ENCODE results near the gene RETSAT.

The RETSAT gene

GRCh38 chr2:85308201-85308600 lies 46.1 kb downstream of the RETSAT start:
- H3K36me3 ChIP-seq (ENCODE audit: control insufficient read depth in 1 of 2, insufficient read depth in 2 of 2, low read depth in 1 of 2, low read length in 2 of 2) = peaks cover 47 to 60% of the 10 kb centered on the region in 2 experiments
- no peak overlapping the region for H3K27ac ChIP-seq (ENCODE audit: low read length, poor library complexity, severe bottlenecking)
- H2BK12ac ChIP-seq (ENCODE audit: low read length in 2 of 2) = no peak overlapping the region
- H2BK5ac ChIP-seq (ENCODE audit: low read depth, low read length, poor library complexity, severe bottlenecking) = no peak overlapping the region
- H4K91ac ChIP-seq (ENCODE audit: low read length) = no peak overlapping the region
- no peak overlapping the region for H3K4me3 ChIP-seq (ENCODE audit: insufficient read depth in 1 of 2, low read depth in 1 of 2, low read length in 2 of 2)
- H3K4me1 ChIP-seq (ENCODE audit: control insufficient read depth, insufficient read depth, low read depth, low read length) = peaks cover 19% of the 10 kb centered on the region
- no peak overlapping the region for H2BK120ac ChIP-seq (ENCODE audit: low read depth, low read length)
- H3K23ac ChIP-seq (ENCODE audit: low read length in 2 of 2) = no peak overlapping the region
- no peak overlapping the region for H3K4ac ChIP-seq (ENCODE audit: low read depth in 1 of 2, low read length in 2 of 2)
- H4K8ac ChIP-seq (ENCODE audit: low read length) = no peak overlapping the region
- no peaks in the 10 kb centered on the region for H3K27me3 ChIP-seq (ENCODE audit: control insufficient read depth in 1 of 2, insufficient read depth in 1 of 2, low read length in 2 of 2)
- H2AK5ac ChIP-seq (ENCODE audit: low read length, severe bottlenecking) = no peak overlapping the region
- no peak for DNase-seq
- H3K9me3 ChIP-seq (ENCODE audit: control insufficient read depth, low read length) = no peaks in the 10 kb centered on the region
- 97% methylated on average over 6 of the region's 6 CpGs for WGBS
- no peak overlapping the region for H3K9ac ChIP-seq (ENCODE audit: low read length)
- no peak overlapping the region for H3K4me2 ChIP-seq (ENCODE audit: low read length, poor library complexity, severe bottlenecking)
- H2BK15ac ChIP-seq (ENCODE audit: low read depth, poor library complexity, severe bottlenecking) = no peak overlapping the region
- no peak overlapping the region for H2AFZ ChIP-seq (ENCODE audit: low read depth, low read length)
- no peak overlapping the region for H3K14ac ChIP-seq (ENCODE audit: low read length in 2 of 2)
- no peaks in the 10 kb centered on the region for H3K79me1 ChIP-seq (replicated peaks; ENCODE audit: low read length, poor library complexity, severe bottlenecking)
- no peak overlapping the region for H3K18ac ChIP-seq (ENCODE audit: low read depth in 1 of 2, low read length in 2 of 2)

- H2BK120ac ChIP-seq (ENCODE audit: low read depth, low read length) = no peak overlapping the region
- WGBS = 91% methylated on average over 8 of the region's 9 CpGs
These were observed 46.8 kb downstream of the RETSAT start for GRCh38 chr2:85307527-85307897.

GRCh38 chr2:85303780-85304531 lies 50.4 kb downstream of the RETSAT start:
- DNase-seq = no peak
- Histone ChIP-seq H3K14ac (ENCODE audit: low read length in 2 of 2) (no peak overlapping the region), H2AFZ (ENCODE audit: low read depth, low read length) (no peak overlapping the region), H3K27me3 (ENCODE audit: control insufficient read depth in 1 of 2, insufficient read depth in 1 of 2, low read length in 2 of 2) (no peaks in the 10 kb centered on the region), H3K79me1 (replicated peaks; ENCODE audit: low read length, poor library complexity, severe bottlenecking) (no peaks in the 10 kb centered on the region), H4K8ac (ENCODE audit: low read length) (peak overlapping the region; percentile 24), H3K18ac (ENCODE audit: low read depth in 1 of 2, low read length in 2 of 2) (no peak overlapping the region), H3K4ac (ENCODE audit: low read depth in 1 of 2, low read length in 2 of 2) (no peak overlapping the region), H3K23ac (ENCODE audit: low read length in 2 of 2) (no peak overlapping the region), H2BK120ac (ENCODE audit: low read depth, low read length) (no peak overlapping the region), H4K91ac (ENCODE audit: low read length) (no peak overlapping the region), H2BK12ac (ENCODE audit: low read length in 2 of 2) (no peak overlapping the region), H3K4me2 (ENCODE audit: low read length, poor library complexity, severe bottlenecking) (no peak overlapping the region), H3K4me1 (ENCODE audit: control insufficient read depth, insufficient read depth, low read depth, low read length) (peaks cover 8% of the 10 kb centered on the region), H2BK15ac (ENCODE audit: low read depth, poor library complexity, severe bottlenecking) (no peak overlapping the region), H3K9me3 (ENCODE audit: control insufficient read depth, low read length) (no peaks in the 10 kb centered on the region), H3K9ac (ENCODE audit: low read length) (no peak overlapping the region), H3K36me3 (ENCODE audit: control insufficient read depth in 1 of 2, insufficient read depth in 2 of 2, low read depth in 1 of 2, low read length in 2 of 2) (peaks cover 46 to 55% of the 10 kb centered on the region in 2 experiments), H3K27ac (ENCODE audit: low read length, poor library complexity, severe bottlenecking) (no peak overlapping the region), H2AK5ac (ENCODE audit: low read length, severe bottlenecking) (no peak overlapping the region), H2BK5ac (ENCODE audit: low read depth, low read length, poor library complexity, severe bottlenecking) (no peak overlapping the region), H3K4me3 (ENCODE audit: insufficient read depth in 1 of 2, low read depth in 1 of 2, low read length in 2 of 2) (no peak overlapping the region)
- WGBS = 93% methylated on average over 28 of the region's 28 CpGs

More at GRCh38 chr2:85307527-85307897, 46.8 kb downstream of the RETSAT start:
- Histone ChIP-seq H2AK5ac (ENCODE audit: low read length, severe bottlenecking) (no peak overlapping the region), H4K8ac (ENCODE audit: low read length) (no peak overlapping the region), H3K14ac (ENCODE audit: low read length in 2 of 2) (no peak overlapping the region), H2BK5ac (ENCODE audit: low read depth, low read length, poor library complexity, severe bottlenecking) (peak overlapping the region; percentile 20), H2BK12ac (ENCODE audit: low read length in 2 of 2) (no peak overlapping the region), H3K9me3 (ENCODE audit: control insufficient read depth, low read length) (no peaks in the 10 kb centered on the region), H4K91ac (ENCODE audit: low read length) (no peak overlapping the region), H3K4me1 (ENCODE audit: control insufficient read depth, insufficient read depth, low read depth, low read length) (peaks cover 19% of the 10 kb centered on the region), H3K23ac (ENCODE audit: low read length in 2 of 2) (no peak overlapping the region), H3K27ac (ENCODE audit: low read length, poor library complexity, severe bottlenecking) (no peak overlapping the region), H3K9ac (ENCODE audit: low read length) (no peak overlapping the region), H3K4ac (ENCODE audit: low read depth in 1 of 2, low read length in 2 of 2) (no peak overlapping the region), H3K36me3 (ENCODE audit: control insufficient read depth in 1 of 2, insufficient read depth in 2 of 2, low read depth in 1 of 2, low read length in 2 of 2) (peaks cover 49 to 67% of the 10 kb centered on the region in 2 experiments), H3K4me3 (ENCODE audit: insufficient read depth in 1 of 2, low read depth in 1 of 2, low read length in 2 of 2) (no peak overlapping the region), H3K4me2 (ENCODE audit: low read length, poor library complexity, severe bottlenecking) (no peak overlapping the region), H2AFZ (ENCODE audit: low read depth, low read length) (no peak overlapping the region), H3K27me3 (ENCODE audit: control insufficient read depth in 1 of 2, insufficient read depth in 1 of 2, low read length in 2 of 2) (no peaks in the 10 kb centered on the region), H3K79me1 (replicated peaks; ENCODE audit: low read length, poor library complexity, severe bottlenecking) (no peaks in the 10 kb centered on the region), H3K18ac (ENCODE audit: low read depth in 1 of 2, low read length in 2 of 2) (no peak overlapping the region), H2BK15ac (ENCODE audit: low read depth, poor library complexity, severe bottlenecking) (no peak overlapping the region)
- no peak for DNase-seq

- H3K27ac ChIP-seq (ENCODE audit: low read length, poor library complexity, severe bottlenecking) = no peak overlapping the region
- WGBS = 84% methylated on average over 6 of the region's 6 CpGs
- no peaks in the 10 kb centered on the region for H3K9me3 ChIP-seq (ENCODE audit: control insufficient read depth, low read length)
- no peak for DNase-seq
- peaks cover 41 to 47% of the 10 kb centered on the region in 2 experiments for H3K36me3 ChIP-seq (ENCODE audit: control insufficient read depth in 1 of 2, insufficient read depth in 2 of 2, low read depth in 1 of 2, low read length in 2 of 2)
- H2BK15ac ChIP-seq (ENCODE audit: low read depth, poor library complexity, severe bottlenecking) = no peak overlapping the region
- H2BK12ac ChIP-seq (ENCODE audit: low read length in 2 of 2) = no peak overlapping the region
- H2AK5ac ChIP-seq (ENCODE audit: low read length, severe bottlenecking) = no peak overlapping the region
- H3K9ac ChIP-seq (ENCODE audit: low read length) = no peak overlapping the region
- no peak overlapping the region for H3K4ac ChIP-seq (ENCODE audit: low read depth in 1 of 2, low read length in 2 of 2)
- H4K91ac ChIP-seq (ENCODE audit: low read length) = no peak overlapping the region
- no peak overlapping the region for H4K8ac ChIP-seq (ENCODE audit: low read length)
- peaks cover 2% of the 10 kb centered on the region for H3K4me1 ChIP-seq (ENCODE audit: control insufficient read depth, insufficient read depth, low read depth, low read length)
- no peak overlapping the region for H3K4me3 ChIP-seq (ENCODE audit: insufficient read depth in 1 of 2, low read depth in 1 of 2, low read length in 2 of 2)
- no peak overlapping the region for H2BK5ac ChIP-seq (ENCODE audit: low read depth, low read length, poor library complexity, severe bottlenecking)
- no peaks in the 10 kb centered on the region for H3K79me1 ChIP-seq (replicated peaks; ENCODE audit: low read length, poor library complexity, severe bottlenecking)
- H3K14ac ChIP-seq (ENCODE audit: low read length in 2 of 2) = no peak overlapping the region
- no peaks in the 10 kb centered on the region for H3K27me3 ChIP-seq (ENCODE audit: control insufficient read depth in 1 of 2, insufficient read depth in 1 of 2, low read length in 2 of 2)
- no peak overlapping the region for H2AFZ ChIP-seq (ENCODE audit: low read depth, low read length)
- no peak overlapping the region for H3K18ac ChIP-seq (ENCODE audit: low read depth in 1 of 2, low read length in 2 of 2)
- no peak overlapping the region for H3K4me2 ChIP-seq (ENCODE audit: low read length, poor library complexity, severe bottlenecking)
- no peak overlapping the region for H3K23ac ChIP-seq (ENCODE audit: low read length in 2 of 2)
- H2BK120ac ChIP-seq (ENCODE audit: low read depth, low read length) = no peak overlapping the region
These were observed 52.2 kb downstream of the RETSAT start for GRCh38 chr2:85302121-85302520.

Measured in mesenchymal stem cell (in vitro differentiated cells and primary cell).